Activated CD8-positive, alpha-beta memory T cell treated with anti-CD3 and anti-CD28 coated beads for 1 hour (primary cell): ENCODE measurements around the gene SLC9A9.

Experiments
- DNase-seq, 2 donors: peaks; one replicate each; pipeline ENCODE4 v3.0.0-alpha.2; 2020; ENCODE audit warnings: low read depth in 1 of 2; ENCODE audit errors: extremely low read depth in 1 of 2

The SLC9A9 gene

GRCh38 chr3:143273975-143274690 is 574.1 kb downstream of the SLC9A9 start:
- no peak for DNase-seq

- DNase-seq, result no peak
Observed at GRCh38 chr3:143271136-143271535, 577.1 kb downstream of the SLC9A9 start.

- DNase-seq, result no peak
Observed at GRCh38 chr3:143269741-143270140, 578.5 kb downstream of the SLC9A9 start.

- no peak for DNase-seq
Observed at GRCh38 chr3:143267989-143268388, 580.3 kb downstream of the SLC9A9 start.

- no peak for DNase-seq
Observed at GRCh38 chr3:143266927-143267326, 581.3 kb downstream of the SLC9A9 start.

GRCh38 chr3:143266511-143266910 is 581.8 kb downstream of the SLC9A9 start:
- no peak for DNase-seq

GRCh38 chr3:143265501-143266070 is 582.7 kb downstream of the SLC9A9 start:
- DNase-seq, result no peak

GRCh38 chr3:143263852-143264513 is 584.3 kb downstream of the SLC9A9 start:
- DNase-seq, result no peak

- DNase-seq, result no peak
Observed at GRCh38 chr3:143261848-143262247, 586.4 kb downstream of the SLC9A9 start.

GRCh38 chr3:143258692-143259091 is 589.6 kb downstream of the SLC9A9 start:
- DNase-seq, result no peak

- DNase-seq, result no peak
Observed at GRCh38 chr3:143256416-143256815, 591.9 kb downstream of the SLC9A9 start.

GRCh38 chr3:143255739-143256138 is 592.5 kb downstream of the SLC9A9 start:
- DNase-seq, result no peak

- DNase-seq, result no peak
Observed at GRCh38 chr3:143252931-143253330, 595.3 kb downstream of the SLC9A9 start.

- no peak for DNase-seq
Observed at GRCh38 chr3:143249014-143249413, 599.3 kb downstream of the SLC9A9 start.

GRCh38 chr3:143247073-143247472 is 601.2 kb downstream of the SLC9A9 start:
- DNase-seq, result no peak

GRCh38 chr3:143245692-143246091 is 602.6 kb downstream of the SLC9A9 start:
- no peak for DNase-seq

GRCh38 chr3:143244516-143245063 is 603.7 kb downstream of the SLC9A9 start:
- DNase-seq, result no peak

- DNase-seq, result no peak
Observed at GRCh38 chr3:143243686-143244085, 604.6 kb downstream of the SLC9A9 start.

- DNase-seq, result no peak
Observed at GRCh38 chr3:143242691-143243090, 605.6 kb downstream of the SLC9A9 start.

- DNase-seq, result no peak
Observed at GRCh38 chr3:143242101-143242500, 606.2 kb downstream of the SLC9A9 start.

- no peak for DNase-seq
Observed at GRCh38 chr3:143241481-143241951, 606.8 kb downstream of the SLC9A9 start.

GRCh38 chr3:143240886-143241285 is 607.4 kb downstream of the SLC9A9 start:
- DNase-seq, result no peak
